Mononuclear cell (primary cell): ENCODE results near the gene NEGR1. TPM values are rescaled to one million over a fixed set of nuclear protein-coding genes. Genes with fewer than 3 reads are reported as not detected.

ENCODE experiments used
- H3K27me3 ChIP-seq: 2 replicates; pipeline ENCODE4 v1.6.0; 2011; ENCODE audit warnings: low read length, control low read depth; ENCODE audit not compliant: insufficient read depth
- H3K4me1 ChIP-seq: 2 replicates; pipeline ENCODE4 v1.5.1; 2011; ENCODE audit warnings: mild to moderate bottlenecking, low read length, control low read depth; ENCODE audit not compliant: insufficient read depth
- H3K4me3 ChIP-seq: 2 replicates; pipeline ENCODE4 v1.5.1; 2011; ENCODE audit warnings: mild to moderate bottlenecking, low read length, moderate library complexity
- H3K9me3 ChIP-seq: 2 replicates; pipeline ENCODE4 v1.5.1; 2011; ENCODE audit warnings: low read depth, mild to moderate bottlenecking, control low read depth, low read length
- total RNA-seq: library from RNA; depleted of rRNA; stranded (reverse); fragments of >200 nt; gene quantifications from one replicate; pipeline ENCODE4 v1.2.3, GENCODE V29; 2012

The NEGR1 gene
- total RNA-seq, 1 donor, result 0.31 TPM

- H3K27me3 ChIP-seq, result no peaks in the 10 kb centered on the region
- no peak overlapping the region for H3K4me3 ChIP-seq
- H3K4me1 ChIP-seq, result no peaks in the 10 kb centered on the region
- no peaks in the 10 kb centered on the region for H3K9me3 ChIP-seq
Measured at GRCh38 chr1:71621785-71622184, 660.6 kb downstream of the NEGR1 start.

DNA sequence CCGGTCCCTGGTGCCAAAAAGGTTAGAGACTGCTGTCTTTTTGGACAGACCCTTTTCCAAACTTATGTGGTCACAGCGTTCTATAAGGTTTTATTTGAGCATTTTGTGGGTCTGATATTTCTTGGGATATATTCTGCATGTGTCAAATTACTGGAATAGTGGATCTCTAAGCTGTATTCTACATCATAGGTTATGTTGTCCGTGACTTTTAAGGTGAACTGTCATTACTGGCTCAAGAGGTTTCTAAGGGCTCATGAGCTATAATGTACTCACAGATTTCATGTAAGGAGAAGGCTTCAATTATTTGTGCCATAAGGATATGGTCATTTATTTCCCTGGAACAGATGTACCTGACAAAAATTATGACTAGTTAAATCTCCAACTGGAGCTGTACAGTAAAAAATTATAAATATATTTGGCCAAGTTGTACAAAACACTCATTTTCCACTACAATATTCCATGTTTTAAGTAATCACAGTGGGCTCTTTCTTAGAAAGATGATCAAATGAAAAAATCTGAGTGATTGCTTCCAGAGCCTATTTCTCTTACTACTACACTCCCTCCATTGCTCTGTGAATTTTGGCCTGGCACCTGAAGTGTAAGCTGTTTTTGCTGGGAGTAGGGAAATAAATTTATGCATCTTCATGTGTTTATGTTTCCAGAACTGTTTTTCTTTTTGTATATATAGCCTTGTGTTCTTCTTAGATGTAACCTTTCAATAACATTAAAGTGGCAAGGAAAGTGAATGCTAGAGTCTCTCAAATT is 663.4 kb downstream of the NEGR1 start:
- H3K4me1 ChIP-seq, result no peaks in the 10 kb centered on the region
- no peaks in the 10 kb centered on the region for H3K9me3 ChIP-seq
- no peak overlapping the region for H3K4me3 ChIP-seq
- no peaks in the 10 kb centered on the region for H3K27me3 ChIP-seq

GRCh38 chr1:71618191-71618590 is 664.1 kb downstream of the NEGR1 start:
- no peak overlapping the region for H3K4me3 ChIP-seq
- H3K4me1 ChIP-seq, result no peaks in the 10 kb centered on the region
- H3K27me3 ChIP-seq, result no peaks in the 10 kb centered on the region
- H3K9me3 ChIP-seq, result no peaks in the 10 kb centered on the region

DNA sequence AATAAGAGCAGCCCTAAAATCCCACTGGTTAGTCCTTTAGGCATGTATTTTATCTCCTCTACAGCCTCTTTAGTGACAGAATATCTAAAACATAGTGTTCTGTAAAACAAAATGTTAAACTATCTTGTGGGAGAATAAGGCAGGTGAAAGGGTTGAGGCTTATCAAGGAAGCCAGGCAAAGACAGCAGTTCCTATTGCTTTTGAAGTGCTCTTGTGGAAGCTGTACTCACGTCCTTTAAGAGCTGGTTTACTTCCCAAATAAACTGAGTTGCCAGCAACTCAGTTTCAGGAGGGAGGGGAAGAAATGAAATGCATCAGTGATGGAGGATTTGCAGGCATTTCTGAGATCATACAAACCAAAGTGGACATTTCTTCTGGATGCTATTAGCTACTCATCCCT is 671.9 kb downstream of the NEGR1 start:
- Histone ChIP-seq H3K4me3 (no peak overlapping the region), H3K9me3 (no peaks in the 10 kb centered on the region), H3K4me1 (no peaks in the 10 kb centered on the region), H3K27me3 (no peaks in the 10 kb centered on the region)

- H3K4me3 ChIP-seq, result no peak overlapping the region
- H3K9me3 ChIP-seq, result no peaks in the 10 kb centered on the region
- no peaks in the 10 kb centered on the region for H3K4me1 ChIP-seq
- no peaks in the 10 kb centered on the region for H3K27me3 ChIP-seq
Measured at GRCh38 chr1:71603044-71603776, 679.1 kb downstream of the NEGR1 start.

GRCh38 chr1:71600023-71600422 is 682.3 kb downstream of the NEGR1 start:
- no peak overlapping the region for H3K4me3 ChIP-seq
- no peaks in the 10 kb centered on the region for H3K4me1 ChIP-seq
- no peaks in the 10 kb centered on the region for H3K9me3 ChIP-seq
- H3K27me3 ChIP-seq, result no peaks in the 10 kb centered on the region

GRCh38 chr1:71599306-71599705 is 683.0 kb downstream of the NEGR1 start:
- Histone ChIP-seq H3K27me3 (no peaks in the 10 kb centered on the region), H3K9me3 (no peaks in the 10 kb centered on the region), H3K4me3 (no peak overlapping the region), H3K4me1 (no peaks in the 10 kb centered on the region)

GRCh38 chr1:71593523-71593922 is 688.8 kb downstream of the NEGR1 start:
- Histone ChIP-seq H3K4me3 (no peak overlapping the region), H3K4me1 (no peaks in the 10 kb centered on the region), H3K27me3 (no peaks in the 10 kb centered on the region), H3K9me3 (no peaks in the 10 kb centered on the region)

DNA sequence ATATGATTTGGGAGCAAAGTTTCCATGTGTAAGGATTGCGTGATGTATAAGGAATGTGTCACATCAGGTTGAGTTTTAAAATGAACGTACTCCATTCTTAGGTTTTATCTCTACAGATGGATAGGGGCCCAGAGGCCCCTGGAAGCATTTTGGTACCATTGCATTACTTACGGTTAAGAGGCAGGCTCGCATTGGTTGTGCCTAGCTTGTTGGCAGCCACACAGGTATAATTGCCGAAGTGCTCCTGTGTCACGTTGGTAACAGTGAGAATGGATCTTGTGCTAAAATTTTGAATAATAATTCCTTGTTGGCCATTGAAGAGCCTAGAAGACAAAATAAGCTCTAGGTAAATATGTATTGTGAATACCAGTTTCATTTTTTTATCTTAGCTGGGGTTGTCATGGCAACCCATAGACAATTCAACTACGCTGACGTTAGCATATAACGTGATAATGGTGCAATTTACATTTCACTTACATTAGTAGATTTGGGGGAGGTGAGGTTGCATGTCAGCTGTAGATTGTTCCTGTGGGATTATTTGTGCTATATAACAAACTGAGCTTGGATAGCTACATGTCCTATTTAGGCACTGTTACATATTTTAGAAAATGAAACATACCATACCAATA is 689.6 kb downstream of the NEGR1 start:
- H3K4me1 ChIP-seq, result no peaks in the 10 kb centered on the region

DNA sequence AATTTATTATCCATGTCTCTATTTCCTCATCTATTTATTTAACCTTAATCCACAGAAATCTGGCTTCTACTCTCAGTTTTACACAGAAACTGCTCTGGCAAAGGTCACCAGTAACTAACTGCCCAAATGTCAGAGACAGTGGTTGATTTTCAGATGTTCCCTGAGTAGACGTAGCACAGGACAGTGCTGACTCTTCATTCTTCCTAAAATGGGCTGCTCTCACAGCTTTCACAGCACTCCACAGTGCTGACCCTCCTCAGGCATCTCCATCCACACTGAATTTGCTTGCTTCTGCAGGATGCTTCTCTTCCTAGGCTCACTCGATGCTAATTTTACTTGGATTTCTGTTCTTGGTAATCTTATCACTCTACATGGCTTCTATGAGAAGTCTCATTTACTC is 693.3 kb downstream of the NEGR1 start:
- H3K4me1 ChIP-seq, result no peaks in the 10 kb centered on the region
- H3K27me3 ChIP-seq, result no peaks in the 10 kb centered on the region
- no peaks in the 10 kb centered on the region for H3K9me3 ChIP-seq
- no peak overlapping the region for H3K4me3 ChIP-seq

More for the DNA sequence above, 689.6 kb downstream of the NEGR1 start:
- H3K9me3 ChIP-seq, result no peaks in the 10 kb centered on the region
- H3K4me3 ChIP-seq, result no peak overlapping the region
- H3K27me3 ChIP-seq, result no peaks in the 10 kb centered on the region

DNA sequence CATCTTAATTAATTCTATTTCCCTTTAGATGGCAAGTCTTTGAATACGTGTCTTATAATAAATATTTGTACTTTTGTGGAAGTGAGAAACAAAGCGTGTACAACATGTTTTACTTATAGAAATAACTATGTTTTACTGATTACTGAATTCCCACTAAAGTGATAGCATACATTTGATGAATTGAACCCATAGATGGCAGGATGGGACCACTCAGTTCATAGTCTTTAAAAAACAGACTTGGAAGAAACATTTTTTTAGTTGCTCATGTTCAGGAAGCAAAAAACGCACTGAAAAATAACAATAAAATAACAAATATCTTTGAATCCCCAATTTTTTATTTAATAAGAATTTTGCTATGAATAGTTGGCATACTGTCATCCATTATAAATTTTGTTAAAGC is 694.4 kb downstream of the NEGR1 start:
- Histone ChIP-seq H3K4me1 (no peaks in the 10 kb centered on the region), H3K9me3 (no peaks in the 10 kb centered on the region)

DNA sequence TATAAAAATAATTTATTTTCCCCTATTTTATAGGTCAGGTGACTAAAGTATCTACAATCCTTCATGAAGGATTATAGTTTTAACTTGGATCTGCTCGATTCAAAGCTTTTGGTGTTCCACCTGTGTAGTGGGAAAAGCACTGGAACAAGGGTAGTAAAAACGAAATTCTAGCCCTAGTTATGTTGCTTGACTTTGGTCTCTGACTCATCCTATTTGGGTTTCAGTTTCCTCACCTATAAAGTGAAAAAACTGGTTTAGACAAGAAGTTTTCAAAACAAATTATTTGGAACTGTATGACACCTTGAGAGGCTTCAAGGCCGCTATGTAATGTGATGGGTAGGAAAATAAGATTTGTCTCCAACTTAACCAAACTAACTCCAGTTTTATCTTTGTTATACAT is 696.3 kb downstream of the NEGR1 start:
- Histone ChIP-seq H3K4me3 (no peak overlapping the region), H3K27me3 (no peaks in the 10 kb centered on the region)

More for the DNA sequence above, 694.4 kb downstream of the NEGR1 start:
- no peaks in the 10 kb centered on the region for H3K27me3 ChIP-seq
- H3K4me3 ChIP-seq, result no peak overlapping the region

GRCh38 chr1:71583756-71584155 is 698.6 kb downstream of the NEGR1 start:
- H3K4me3 ChIP-seq, result no peak overlapping the region
- H3K9me3 ChIP-seq, result no peaks in the 10 kb centered on the region
- no peaks in the 10 kb centered on the region for H3K27me3 ChIP-seq
- no peaks in the 10 kb centered on the region for H3K4me1 ChIP-seq

More for the DNA sequence above, 696.3 kb downstream of the NEGR1 start:
- Histone ChIP-seq H3K4me1 (no peaks in the 10 kb centered on the region), H3K9me3 (no peaks in the 10 kb centered on the region)

DNA sequence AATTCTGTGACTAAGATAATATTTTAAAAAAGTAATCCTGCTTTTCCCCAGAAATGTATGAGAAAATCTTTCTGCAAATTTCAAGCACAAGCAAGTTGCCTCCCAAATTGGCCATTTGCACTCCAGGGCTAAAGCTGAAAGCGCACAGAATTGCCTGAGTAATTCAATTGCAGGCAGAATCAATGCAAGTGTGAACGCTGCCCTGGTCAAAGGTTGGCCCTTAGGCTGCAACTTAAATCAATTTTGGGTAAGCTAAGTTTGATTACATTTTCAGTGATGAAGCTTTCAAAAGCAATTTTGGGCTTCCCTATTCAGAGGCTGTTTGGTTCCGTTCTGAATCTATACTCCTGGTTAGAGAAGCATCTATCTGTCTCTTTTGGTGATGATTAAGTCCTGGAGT is 699.7 kb downstream of the NEGR1 start:
- no peaks in the 10 kb centered on the region for H3K4me1 ChIP-seq
- no peaks in the 10 kb centered on the region for H3K9me3 ChIP-seq
- no peaks in the 10 kb centered on the region for H3K27me3 ChIP-seq
- no peak overlapping the region for H3K4me3 ChIP-seq

GRCh38 chr1:71577451-71578131 is 704.7 kb downstream of the NEGR1 start:
- Histone ChIP-seq H3K27me3 (no peaks in the 10 kb centered on the region), H3K9me3 (no peaks in the 10 kb centered on the region), H3K4me3 (no peak overlapping the region), H3K4me1 (no peaks in the 10 kb centered on the region)
